SK-N-SH (cell line): Measurements from ENCODE around the gene MROH2A. TPM values are rescaled to one million over a fixed set of nuclear protein-coding genes. Genes with fewer than 3 reads are reported as not detected.

Experiments
- CTCF ChIA-PET: fragments of 300-600, 350-600 bp; formaldehyde crosslinking; extraction: SDS; loops from one replicate; lab custom pipeline; 2021; lab: Yijun Ruan, JAX
- POLR2A ChIA-PET: fragments of 350-600 bp; sonication (Branson Sonifier 250); formaldehyde crosslinking; extraction: SDS; loops from one replicate; lab custom pipeline; 2020; ENCODE audit warnings: antibody characterized with exemption, inconsistent platforms; lab: Yijun Ruan, JAX
- DNase-seq: peaks from one replicate; pipeline ENCODE4 v3.0.0; 2012
- H2AFZ ChIP-seq: fragments of 200-600 bp; sonication (generic); 2 replicates; pipeline ENCODE4 v1.8.1; 2016; ENCODE audit warnings: antibody characterized with exemption, mild to moderate bottlenecking, low read depth
- H3F3A ChIP-seq: fragments of 200-600 bp; sonication (generic); replicated peaks from 2 replicates; pipeline ENCODE3; 2016; ENCODE audit warnings: antibody characterized with exemption, mild to moderate bottlenecking; ENCODE audit not compliant: insufficient read depth
- H3K27ac ChIP-seq, 2 experiments: fragments of 200-500 bp in 1 of 2; fragments of 200-600 bp in 1 of 2; sonication (Bioruptor generic) in 1 of 2; sonication (generic), shearing (Covaris generic) in 1 of 2; 2 replicates each; pipeline versions ENCODE4 v1.5.1 to v1.6.1; 2014 to 2016; ENCODE audit warnings: low read depth in 2 of 2, inconsistent platforms in 1 of 2, low read length in 1 of 2, mild to moderate bottlenecking in 1 of 2, mixed read lengths in 1 of 2
- H3K27me3 ChIP-seq: fragments of 200-600 bp; sonication (generic), shearing (Covaris generic); 2 replicates; pipeline ENCODE4 v1.6.1; 2016; ENCODE audit warnings: mixed run types; ENCODE audit not compliant: insufficient read depth
- H3K36me3 ChIP-seq, 2 experiments: fragments of 200-500 bp in 1 of 2; fragments of 200-600 bp in 1 of 2; sonication (Bioruptor generic) in 1 of 2; sonication (generic) in 1 of 2; replicated peaks in 1 of 2; 2 replicates each; pipeline versions ENCODE3 to v1.5.1; 2014 to 2016; ENCODE audit warnings: low read length in 1 of 2, mild to moderate bottlenecking in 1 of 2; ENCODE audit not compliant: insufficient read depth in 2 of 2, control insufficient read depth in 1 of 2
- H3K4me1 ChIP-seq, 2 experiments: fragments of 200-500 bp in 1 of 2; fragments of 200-600 bp in 1 of 2; sonication (Bioruptor generic) in 1 of 2; sonication (generic), shearing (Covaris generic) in 1 of 2; 2 replicates each; pipeline versions ENCODE4 v1.5.1 to v1.6.1; 2014 to 2016; ENCODE audit warnings: low read depth in 1 of 2, low read length in 1 of 2, mixed run types in 1 of 2; ENCODE audit not compliant: insufficient read depth in 2 of 2, control insufficient read depth in 1 of 2
- H3K4me2 ChIP-seq: fragments of 200-600 bp; sonication (generic), shearing (Covaris generic); 2 replicates; pipeline ENCODE4 v1.6.1; 2017; ENCODE audit warnings: mixed run types
- H3K4me3 ChIP-seq, 2 experiments: fragments of 200-500 bp in 1 of 2; fragments of 200-600 bp in 1 of 2; sonication (Bioruptor generic) in 1 of 2; sonication (generic), shearing (Covaris generic) in 1 of 2; 2 replicates each; pipeline versions ENCODE4 v1.5.1 to v1.8.1; 2014 to 2016; ENCODE audit warnings: low read depth in 2 of 2, inconsistent platforms in 1 of 2, low read length in 1 of 2, mild to moderate bottlenecking in 1 of 2, mixed read lengths in 1 of 2, moderate library complexity in 1 of 2
- H3K79me2 ChIP-seq: fragments of 200-600 bp; sonication (generic); 2 replicates; pipeline ENCODE4 v1.8.1; 2017; ENCODE audit warnings: mild to moderate bottlenecking; ENCODE audit not compliant: insufficient read depth
- H3K9ac ChIP-seq: fragments of 200-600 bp; sonication (generic); 2 replicates; pipeline ENCODE4 v1.6.1; 2017; ENCODE audit warnings: mixed run types
- H3K9me2 ChIP-seq: fragments of 200-600 bp; sonication (generic); 2 replicates; pipeline ENCODE4 v1.6.1; 2017; ENCODE audit warnings: mixed run types
- H3K9me3 ChIP-seq: fragments of 200-600 bp; sonication (generic); 2 replicates; pipeline ENCODE4 v1.6.1; 2017; ENCODE audit warnings: mixed run types, mild to moderate bottlenecking, moderate library complexity
- H4K20me1 ChIP-seq: fragments of 200-600 bp; sonication (generic); 2 replicates; pipeline ENCODE4 v1.6.1; 2017; ENCODE audit warnings: mild to moderate bottlenecking, mixed run types; ENCODE audit not compliant: insufficient read depth
- CHD2 ChIP-seq: fragments of 150-350 bp; IDR thresholded peaks from 2 replicates; pipeline ENCODE4 v1.6.1; 2018; ENCODE audit warnings: low read length; ENCODE audit not compliant: partially characterized antibody
- ELF1 ChIP-seq: IDR thresholded peaks from 2 replicates; pipeline ENCODE4 v1.4.0; 2012
- EZH2phosphoT487 ChIP-seq: fragments of 200-600 bp; sonication (generic); IDR thresholded peaks from 2 replicates; pipeline ENCODE4 v1.6.1; 2017; ENCODE audit warnings: low read depth, mixed run types, mild to moderate bottlenecking, antibody characterized with exemption, moderate library complexity, borderline replicate concordance
- FOSL2 ChIP-seq: IDR thresholded peaks from 2 replicates; pipeline ENCODE4 v1.4.0; 2012; ENCODE audit warnings: low read depth, mild to moderate bottlenecking, moderate library complexity, borderline replicate concordance
- GATA2 ChIP-seq: sonication (generic); formaldehyde crosslinking; IDR thresholded peaks from 2 replicates; pipeline ENCODE4 v1.5.0; 2020; ENCODE audit warnings: mild to moderate bottlenecking, missing genetic modification reagents
- JUND ChIP-seq: IDR thresholded peaks from 2 replicates; pipeline ENCODE4 v1.4.0; 2012
- MXI1 ChIP-seq: IDR thresholded peaks from 2 replicates; pipeline ENCODE4 v1.6.1; 2012; ENCODE audit warnings: mild to moderate bottlenecking, low read depth, low read length, improper control_type of control experiment
- NRF1 ChIP-seq: IDR thresholded peaks from 2 replicates; pipeline ENCODE4 v1.6.1; 2012; ENCODE audit warnings: low read depth, mild to moderate bottlenecking, low read length
- RAD21 ChIP-seq: IDR thresholded peaks from 2 replicates; pipeline ENCODE4 v1.6.1; 2012; ENCODE audit warnings: mild to moderate bottlenecking, low read length
- RCOR1 ChIP-seq: fragments of 150-350 bp; IDR thresholded peaks from 2 replicates; pipeline ENCODE4 v1.6.1; 2017; ENCODE audit warnings: antibody characterized with exemption, low read length
- RFX5 ChIP-seq: IDR thresholded peaks from 2 replicates; pipeline ENCODE4 v1.6.1; 2012; ENCODE audit warnings: mild to moderate bottlenecking, improper control_type of control experiment, low read length
- SIN3A ChIP-seq: IDR thresholded peaks from 2 replicates; pipeline ENCODE4 v1.6.1; 2012; ENCODE audit warnings: low read depth, mild to moderate bottlenecking, low read length, moderate library complexity, borderline replicate concordance
- SMC3 ChIP-seq: IDR thresholded peaks from 2 replicates; pipeline ENCODE4 v1.6.1; 2012; ENCODE audit warnings: low read depth, low read length, improper control_type of control experiment
- TCF12 ChIP-seq: IDR thresholded peaks from 2 replicates; pipeline ENCODE4 v1.4.0; 2012
- WGBS: methylation state at CpG from one replicate; pipeline ENCODE4 v1.1.6; 2017; ENCODE audit warnings: low lambda C conversion rate; 5-methylcytosine and 5-hydroxymethylcytosine counted together
- polyA plus RNA-seq, 3 experiments: library from polyadenylated mRNA; depleted of rRNA; stranded (reverse); fragments of >200 nt; gene quantifications; 2 replicates each; pipeline ENCODE4 v1.2.3, GENCODE V29; 2012
- TF ChIP-seq, protein P1 (sequence below): fragments of 200-600 bp; sonication (generic); IDR thresholded peaks from 2 replicates; pipeline ENCODE4 v1.6.1; 2017; ENCODE audit warnings: antibody characterized with exemption, mild to moderate bottlenecking, moderate library complexity
- TF ChIP-seq, protein P2 (sequence below): IDR thresholded peaks from 2 replicates; pipeline ENCODE4 v1.6.1; 2012; ENCODE audit warnings: mild to moderate bottlenecking, low read depth, low read length, moderate library complexity

MROH2A gene
- polyA plus RNA-seq, 1 of the 3 experiments (the other 2 are of a cell fraction), result 0.02 TPM

DNA sequence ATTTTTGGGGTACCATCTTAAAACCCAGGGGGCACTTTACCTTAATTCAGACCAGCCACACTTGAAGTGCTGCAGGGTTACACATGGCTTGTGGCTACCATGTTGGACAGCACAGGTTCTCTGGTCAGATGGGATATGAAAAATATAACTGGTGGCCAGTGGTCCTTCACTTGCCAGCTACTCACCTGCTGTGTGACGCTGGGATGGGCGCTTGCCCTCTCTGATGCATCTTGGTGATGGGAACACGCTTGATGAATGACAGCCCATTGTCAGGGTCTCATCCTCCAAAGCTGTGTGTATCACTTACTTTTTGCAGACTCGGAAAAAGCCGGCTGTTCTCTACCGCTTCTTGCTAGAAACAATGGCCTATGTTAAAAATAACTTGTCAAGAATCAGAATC lies 53.7 kb downstream of the MROH2A start:
- Histone ChIP-seq H4K20me1 (peaks cover 4% of the 10 kb centered on the region; the same call in 1 of the 2 replicates), H2AFZ (no peak overlapping the region), H3K4me1 (peaks cover 0 to 5% of the 10 kb centered on the region in 2 experiments; a peak in 1 of 4 replicates), H3K4me2 (no peak overlapping the region), H3K4me3 (no peak overlapping the region), H3K79me2 (peaks cover 14% of the 10 kb centered on the region), H3K27ac (peak overlapping the region in 1 of 2 experiments; percentile 45; a peak in 1 of 4 replicates), H3K36me3 (peaks cover 16 to 17% of the 10 kb centered on the region in 2 experiments), H3K9ac (no peak overlapping the region), H3K9me2 (no peaks in the 10 kb centered on the region), H3F3A (peaks cover 3% of the 10 kb centered on the region), H3K9me3 (no peaks in the 10 kb centered on the region), H3K27me3 (no peaks in the 10 kb centered on the region)
- WGBS, result 91% methylated on average over 3 of the region's 6 CpGs
- no peak for DNase-seq
- POLR2A ChIA-PET, result no interaction called here
- CTCF ChIA-PET, result interaction anchor here (1.0 to 1.6 kb wide), 5 partner anchors 16 to 560 kb away, joined by 3 to 8 read pairs (median 4); no protein-coding TSS in a partner anchor
- TF ChIP-seq ELF1, result no peak
- TF ChIP-seq NRF1, result no peak
- no peak for TF ChIP-seq MXI1
- no peak for TF ChIP-seq TCF12
- no peak for TF ChIP-seq RCOR1

DNA sequence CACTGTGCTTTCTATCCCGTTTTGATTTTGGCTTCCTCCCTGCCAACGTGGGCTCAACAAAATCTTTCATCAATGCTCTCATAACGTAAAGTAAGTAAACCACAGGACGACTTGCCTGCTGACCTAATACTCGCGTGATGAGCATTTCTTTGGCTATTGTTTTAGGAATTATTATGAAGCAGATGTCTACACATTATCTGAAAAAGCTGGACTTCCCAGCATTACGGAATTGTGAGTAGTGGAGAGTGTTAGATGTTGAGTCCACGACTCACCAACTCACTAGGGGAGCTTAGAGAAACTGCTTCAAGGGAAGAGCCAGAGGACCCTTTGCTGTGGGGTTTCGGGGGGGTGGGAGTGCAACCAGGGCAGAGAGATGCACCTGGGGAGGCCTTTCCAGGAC lies 54.3 kb downstream of the MROH2A start:
- TF ChIP-seq FOSL2, result 0 out of 2 replicates have a peak, but pooled peaks have one; percentile 6
- TF ChIP-seq CHD2, result no peak
- TF ChIP-seq RFX5, result no peak
- no peak for TF ChIP-seq EZH2phosphoT487
- no peak for TF ChIP-seq MXI1
- 0 out of 2 replicates have a peak, but pooled peaks have one; percentile 10 for TF ChIP-seq JUND
- TF ChIP-seq ELF1, result no peak
- no peak for TF ChIP-seq TCF12
- Histone ChIP-seq H3K4me2 (no peak overlapping the region), H2AFZ (no peak overlapping the region), H3K27ac (peak overlapping the region in 1 of 2 experiments; percentile 45; a peak in 2 of 4 replicates), H3K4me1 (peaks cover 0 to 5% of the 10 kb centered on the region in 2 experiments; a peak in 1 of 4 replicates), H3K9me2 (no peaks in the 10 kb centered on the region), H3K36me3 (peaks cover 17 to 18% of the 10 kb centered on the region in 2 experiments), H3K9me3 (no peaks in the 10 kb centered on the region), H4K20me1 (peaks cover 7% of the 10 kb centered on the region; the same call in 1 of the 2 replicates), H3K4me3 (no peak overlapping the region), H3K79me2 (peaks cover 20% of the 10 kb centered on the region), H3F3A (peaks cover 4% of the 10 kb centered on the region), H3K27me3 (no peaks in the 10 kb centered on the region), H3K9ac (no peak overlapping the region)
- ChIA-PET POLR2A (no interaction called here), CTCF (interaction anchor here (0.9 to 3.0 kb wide), 11 partner anchors 8 to 561 kb away, joined by 3 to 19 read pairs (median 4); no protein-coding TSS in a partner anchor)
- WGBS, result 57% methylated on average over 9 of the region's 9 CpGs
- no peak for DNase-seq

DNA sequence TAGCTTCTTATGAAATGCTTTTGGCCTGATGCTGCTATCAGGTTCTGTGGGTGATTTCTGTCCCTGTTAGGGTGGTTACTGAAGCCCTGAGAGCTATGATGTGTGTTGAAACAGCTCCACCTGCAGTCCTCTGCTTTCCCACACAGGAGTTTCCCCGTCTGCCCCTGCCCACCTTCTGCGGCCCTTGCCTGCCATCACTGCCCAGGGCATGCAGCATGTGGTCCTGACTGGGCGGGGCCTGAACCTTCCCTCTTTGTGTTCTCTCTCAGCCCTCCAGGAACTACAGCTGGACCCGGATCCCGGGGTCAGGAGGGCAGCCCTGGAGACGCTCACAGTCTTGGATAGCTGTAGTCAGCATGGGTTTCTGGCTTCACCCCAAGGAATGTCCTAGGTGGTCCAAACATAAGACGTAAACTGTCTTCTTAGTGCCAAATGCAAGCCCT lies 54.8 kb downstream of the MROH2A start:
- POLR2A ChIA-PET, result no interaction called here
- peak overlapping the region in 1 of 2 experiments; percentile 45; a peak in 2 of 4 replicates for H3K27ac ChIP-seq

More for the DNA sequence above, 54.8 kb downstream of the MROH2A start:
- TF ChIP-seq RAD21 (peak; percentile 73), SMC3 (peak; percentile 37; the same call in 1 of the 2 replicates), GATA2 (CRISPR knock-in tag) (no peak), SIN3A (no peak)
- TF ChIP-seq, protein P1, sequence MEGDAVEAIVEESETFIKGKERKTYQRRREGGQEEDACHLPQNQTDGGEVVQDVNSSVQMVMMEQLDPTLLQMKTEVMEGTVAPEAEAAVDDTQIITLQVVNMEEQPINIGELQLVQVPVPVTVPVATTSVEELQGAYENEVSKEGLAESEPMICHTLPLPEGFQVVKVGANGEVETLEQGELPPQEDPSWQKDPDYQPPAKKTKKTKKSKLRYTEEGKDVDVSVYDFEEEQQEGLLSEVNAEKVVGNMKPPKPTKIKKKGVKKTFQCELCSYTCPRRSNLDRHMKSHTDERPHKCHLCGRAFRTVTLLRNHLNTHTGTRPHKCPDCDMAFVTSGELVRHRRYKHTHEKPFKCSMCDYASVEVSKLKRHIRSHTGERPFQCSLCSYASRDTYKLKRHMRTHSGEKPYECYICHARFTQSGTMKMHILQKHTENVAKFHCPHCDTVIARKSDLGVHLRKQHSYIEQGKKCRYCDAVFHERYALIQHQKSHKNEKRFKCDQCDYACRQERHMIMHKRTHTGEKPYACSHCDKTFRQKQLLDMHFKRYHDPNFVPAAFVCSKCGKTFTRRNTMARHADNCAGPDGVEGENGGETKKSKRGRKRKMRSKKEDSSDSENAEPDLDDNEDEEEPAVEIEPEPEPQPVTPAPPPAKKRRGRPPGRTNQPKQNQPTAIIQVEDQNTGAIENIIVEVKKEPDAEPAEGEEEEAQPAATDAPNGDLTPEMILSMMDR, result peak; percentile 40
- TF ChIP-seq, protein P2, sequence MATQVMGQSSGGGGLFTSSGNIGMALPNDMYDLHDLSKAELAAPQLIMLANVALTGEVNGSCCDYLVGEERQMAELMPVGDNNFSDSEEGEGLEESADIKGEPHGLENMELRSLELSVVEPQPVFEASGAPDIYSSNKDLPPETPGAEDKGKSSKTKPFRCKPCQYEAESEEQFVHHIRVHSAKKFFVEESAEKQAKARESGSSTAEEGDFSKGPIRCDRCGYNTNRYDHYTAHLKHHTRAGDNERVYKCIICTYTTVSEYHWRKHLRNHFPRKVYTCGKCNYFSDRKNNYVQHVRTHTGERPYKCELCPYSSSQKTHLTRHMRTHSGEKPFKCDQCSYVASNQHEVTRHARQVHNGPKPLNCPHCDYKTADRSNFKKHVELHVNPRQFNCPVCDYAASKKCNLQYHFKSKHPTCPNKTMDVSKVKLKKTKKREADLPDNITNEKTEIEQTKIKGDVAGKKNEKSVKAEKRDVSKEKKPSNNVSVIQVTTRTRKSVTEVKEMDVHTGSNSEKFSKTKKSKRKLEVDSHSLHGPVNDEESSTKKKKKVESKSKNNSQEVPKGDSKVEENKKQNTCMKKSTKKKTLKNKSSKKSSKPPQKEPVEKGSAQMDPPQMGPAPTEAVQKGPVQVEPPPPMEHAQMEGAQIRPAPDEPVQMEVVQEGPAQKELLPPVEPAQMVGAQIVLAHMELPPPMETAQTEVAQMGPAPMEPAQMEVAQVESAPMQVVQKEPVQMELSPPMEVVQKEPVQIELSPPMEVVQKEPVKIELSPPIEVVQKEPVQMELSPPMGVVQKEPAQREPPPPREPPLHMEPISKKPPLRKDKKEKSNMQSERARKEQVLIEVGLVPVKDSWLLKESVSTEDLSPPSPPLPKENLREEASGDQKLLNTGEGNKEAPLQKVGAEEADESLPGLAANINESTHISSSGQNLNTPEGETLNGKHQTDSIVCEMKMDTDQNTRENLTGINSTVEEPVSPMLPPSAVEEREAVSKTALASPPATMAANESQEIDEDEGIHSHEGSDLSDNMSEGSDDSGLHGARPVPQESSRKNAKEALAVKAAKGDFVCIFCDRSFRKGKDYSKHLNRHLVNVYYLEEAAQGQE, result no peak
- no peaks in the 10 kb centered on the region for H3K9me3 ChIP-seq
- peaks cover 4% of the 10 kb centered on the region for H3F3A ChIP-seq
- no peak overlapping the region for H3K4me2 ChIP-seq
- H3K4me3 ChIP-seq, result no peak overlapping the region
- H3K9ac ChIP-seq, result no peak overlapping the region
- WGBS, result 66% methylated on average over 7 of the region's 7 CpGs
- peaks cover 0 to 8% of the 10 kb centered on the region in 2 experiments; a peak in 1 of 4 replicates for H3K4me1 ChIP-seq
- DNase-seq, result peak; percentile 67
- H3K9me2 ChIP-seq, result no peaks in the 10 kb centered on the region
- peaks cover 17 to 20% of the 10 kb centered on the region in 2 experiments for H3K36me3 ChIP-seq
- CTCF ChIA-PET, result interaction anchor here (0.9 to 3.0 kb wide), 11 partner anchors 9 to 561 kb away, joined by 3 to 19 read pairs (median 4); no protein-coding TSS in a partner anchor
- H3K79me2 ChIP-seq, result peaks cover 24% of the 10 kb centered on the region
- no peak overlapping the region for H2AFZ ChIP-seq
- no peaks in the 10 kb centered on the region for H3K27me3 ChIP-seq
- H4K20me1 ChIP-seq, result peaks cover 12% of the 10 kb centered on the region; the same call in 1 of the 2 replicates
